Tibial artery (tissue), 4 donors: ENCODE data around the gene KLF6.

ENCODE experiments used
- DNase-seq, 2 donors: peaks; one replicate each; pipeline ENCODE4 v3.0.0-alpha.2; 2019
- H3K27ac ChIP-seq, 2 donors: fragments of 200-600 bp; sonication (generic) in 1 of 2; 1 replicate in 1 of 2; 2 replicates in 1 of 2; pipeline ENCODE4 v1.5.1; 2018 to 2019; ENCODE audit warnings: mild to moderate bottlenecking in 1 of 2
- H3K27me3 ChIP-seq, 2 donors: fragments of 200-600 bp; sonication (generic) in 1 of 2; one replicate each; pipeline versions ENCODE4 v1.5.1 to v1.6.0; 2016 to 2019
- H3K36me3 ChIP-seq, 3 donors: fragments of 200-600 bp; sonication (generic) in 2 of 3; one replicate each; pipeline ENCODE4 v1.5.1; 2016 to 2019; ENCODE audit warnings: mild to moderate bottlenecking in 2 of 3
- H3K4me1 ChIP-seq, 4 donors: fragments of 200-600 bp; sonication (generic) in 2 of 4; 1 replicate in 3 of 4; 2 replicates in 1 of 4; pipeline ENCODE4 v1.5.1; 2016 to 2019
- H3K4me3 ChIP-seq, 2 donors: fragments of 200-600 bp; sonication (generic) in 1 of 2; 1 replicate in 1 of 2; 2 replicates in 1 of 2; pipeline ENCODE4 v1.5.1; 2018 to 2019; ENCODE audit warnings: mild to moderate bottlenecking in 2 of 2
- H3K9me3 ChIP-seq, 3 donors: fragments of 200-600 bp; sonication (generic) in 1 of 3; one replicate each; pipeline ENCODE4 v1.5.1; 2016 to 2019
- intact Hi-C: fragments of 100-400 bp; cut with DNase I; formaldehyde crosslinking; loops from one replicate; pipeline ENCODE4 v1.15.0; 2023; ENCODE audit warnings: low total_unique reads
- TF ChIP-seq, protein P1 (sequence below), 2 experiments: fragments of 200-600 bp in 1 of 2; fragments of 450-650 bp in 1 of 2; IDR thresholded peaks; one replicate each; pipeline ENCODE4 v1.5.1; 2017 to 2019; ENCODE audit warnings: antibody characterized with exemption in 2 of 2, mild to moderate bottlenecking in 1 of 2, moderate library complexity in 1 of 2

The KLF6 gene

GRCh38 chr10:3784510-3785250 is at the start of gene KLF6:
TSS of gene KLF6 (minus strand) at chr10:3785209. CDS start at chr10:3785014, 195 bp downstream.
- TF ChIP-seq, protein P1, sequence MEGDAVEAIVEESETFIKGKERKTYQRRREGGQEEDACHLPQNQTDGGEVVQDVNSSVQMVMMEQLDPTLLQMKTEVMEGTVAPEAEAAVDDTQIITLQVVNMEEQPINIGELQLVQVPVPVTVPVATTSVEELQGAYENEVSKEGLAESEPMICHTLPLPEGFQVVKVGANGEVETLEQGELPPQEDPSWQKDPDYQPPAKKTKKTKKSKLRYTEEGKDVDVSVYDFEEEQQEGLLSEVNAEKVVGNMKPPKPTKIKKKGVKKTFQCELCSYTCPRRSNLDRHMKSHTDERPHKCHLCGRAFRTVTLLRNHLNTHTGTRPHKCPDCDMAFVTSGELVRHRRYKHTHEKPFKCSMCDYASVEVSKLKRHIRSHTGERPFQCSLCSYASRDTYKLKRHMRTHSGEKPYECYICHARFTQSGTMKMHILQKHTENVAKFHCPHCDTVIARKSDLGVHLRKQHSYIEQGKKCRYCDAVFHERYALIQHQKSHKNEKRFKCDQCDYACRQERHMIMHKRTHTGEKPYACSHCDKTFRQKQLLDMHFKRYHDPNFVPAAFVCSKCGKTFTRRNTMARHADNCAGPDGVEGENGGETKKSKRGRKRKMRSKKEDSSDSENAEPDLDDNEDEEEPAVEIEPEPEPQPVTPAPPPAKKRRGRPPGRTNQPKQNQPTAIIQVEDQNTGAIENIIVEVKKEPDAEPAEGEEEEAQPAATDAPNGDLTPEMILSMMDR (IDR thresholded peaks at IDR 0.05): peak in 1 of 2 experiments; percentile 5
- Histone ChIP-seq H3K27me3 (no peaks in the 10 kb centered on the region), H3K27ac (peak within 1 kb of the TSS; percentile 100), H3K4me3 (peak within 1 kb of the TSS; percentile 99), H3K36me3 (peaks cover 23 to 24% (median 23%) of the 10 kb centered on the region in 3 donors), H3K9me3 (no peaks in the 10 kb centered on the region), H3K4me1 (peaks cover 0 to 25% (median 10%) of the 10 kb centered on the region in 4 donors)
- intact Hi-C loops: loop anchor here (5.0 to 10.0 kb wide), 7 partner anchors 273 to 980 kb away; no protein-coding TSS in a partner anchor
- peak; percentile 41 to 75 for DNase-seq

GRCh38 chr10:3834404-3834803 is 49.4 kb upstream of the KLF6 start:
- H3K27me3 ChIP-seq: no peaks in the 10 kb centered on the region
- H3K9me3 ChIP-seq: no peaks in the 10 kb centered on the region
- no peaks in the 10 kb centered on the region for H3K36me3 ChIP-seq
- intact Hi-C loops: no loop called here
- no peak overlapping the region for H3K27ac ChIP-seq
- no peak overlapping the region for H3K4me3 ChIP-seq
- TF ChIP-seq, protein P1 (IDR thresholded peaks at IDR 0.05): no peak
- H3K4me1 ChIP-seq: peaks cover 0 to 20% (median 8%) of the 10 kb centered on the region in 4 donors
- DNase-seq: no peak

- Histone ChIP-seq H3K27me3 (no peaks in the 10 kb centered on the region), H3K4me3 (no peak overlapping the region), H3K9me3 (no peaks in the 10 kb centered on the region), H3K36me3 (no peaks in the 10 kb centered on the region), H3K4me1 (peaks cover 0 to 24% (median 10%) of the 10 kb centered on the region in 4 donors), H3K27ac (no peak overlapping the region)
- no peak for DNase-seq
- TF ChIP-seq, protein P1 (IDR thresholded peaks at IDR 0.05): no peak
- intact Hi-C loops: no loop called here
Observed at GRCh38 chr10:3833046-3833445, 48.0 kb upstream of the KLF6 start.

DNA sequence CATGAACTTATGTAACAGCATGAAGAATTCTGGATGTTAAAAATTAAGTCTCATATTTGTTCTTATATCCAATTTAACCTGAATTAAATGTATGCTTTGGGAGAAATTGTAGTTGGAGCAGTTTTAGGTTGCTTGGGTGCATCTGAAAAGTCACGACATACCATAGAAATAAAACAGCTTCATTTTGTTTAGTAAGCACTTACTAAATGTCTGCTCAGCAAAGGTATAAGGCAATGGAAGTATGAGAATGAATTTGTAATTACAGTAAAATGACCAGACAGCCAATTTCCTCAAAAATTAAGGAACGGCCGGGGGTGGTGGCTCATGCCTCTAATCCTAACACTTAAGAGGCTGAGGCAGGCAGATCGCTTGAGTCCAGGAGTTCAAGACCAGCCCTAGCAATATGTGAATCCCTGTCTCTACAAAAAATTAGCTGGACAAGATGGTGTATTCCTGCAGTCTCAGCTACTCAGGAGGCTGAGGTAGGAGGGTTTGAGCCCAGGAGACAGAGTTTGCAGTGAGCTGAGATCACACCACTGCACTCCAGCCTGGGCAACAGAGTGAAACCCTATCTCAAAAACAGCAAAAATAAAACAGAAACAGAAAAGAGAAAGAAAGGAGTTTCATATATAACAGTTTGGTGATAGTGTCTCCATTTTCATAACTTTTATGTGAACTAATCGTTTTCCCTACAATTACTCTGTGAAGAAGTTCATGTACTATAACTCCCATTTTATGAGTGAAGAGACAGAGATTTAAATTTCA is 47.2 kb upstream of the KLF6 start:
- H3K27me3 ChIP-seq: no peaks in the 10 kb centered on the region
- no peak overlapping the region for H3K27ac ChIP-seq
- no peak overlapping the region for H3K4me3 ChIP-seq
- H3K9me3 ChIP-seq: no peaks in the 10 kb centered on the region
- intact Hi-C loops: no loop called here
- TF ChIP-seq, protein P1 (IDR thresholded peaks at IDR 0.05): no peak
- H3K36me3 ChIP-seq: no peaks in the 10 kb centered on the region
- H3K4me1 ChIP-seq: peaks cover 0 to 24% (median 10%) of the 10 kb centered on the region in 4 donors
- no peak for DNase-seq

DNA sequence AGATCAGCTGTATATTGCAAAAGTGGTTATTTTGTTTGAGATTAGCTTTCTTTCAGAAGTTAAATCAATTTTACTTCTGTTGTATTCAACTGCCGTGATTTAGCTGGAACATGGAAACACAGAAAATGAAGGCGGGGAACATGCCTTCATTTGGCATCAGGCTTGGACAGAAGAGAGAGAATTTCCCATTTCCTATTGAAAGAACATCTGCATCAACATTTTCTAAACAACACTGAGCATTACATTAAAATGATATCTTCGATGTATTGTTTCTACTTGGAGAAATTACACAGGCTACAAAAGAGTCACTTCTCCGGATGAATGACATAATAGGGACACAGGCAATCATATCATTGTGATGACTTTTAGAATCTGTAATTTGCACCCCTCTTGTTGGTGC is 46.6 kb upstream of the KLF6 start:
- H3K27me3 ChIP-seq: no peaks in the 10 kb centered on the region
- intact Hi-C loops: no loop called here
- peaks cover 0 to 24% (median 10%) of the 10 kb centered on the region in 4 donors for H3K4me1 ChIP-seq
- H3K36me3 ChIP-seq: no peaks in the 10 kb centered on the region
- H3K27ac ChIP-seq: no peak overlapping the region
- no peak overlapping the region for H3K4me3 ChIP-seq
- no peaks in the 10 kb centered on the region for H3K9me3 ChIP-seq
- TF ChIP-seq, protein P1 (IDR thresholded peaks at IDR 0.05): no peak
- no peak for DNase-seq
